ENCODE data around the gene CALHM4.
"Not testable (repeated sequence)": the region's sequence is repeated elsewhere in the genome, so short reads cannot be mapped to it uniquely, and the experiment has no call there.

The CALHM4 gene

DNA sequence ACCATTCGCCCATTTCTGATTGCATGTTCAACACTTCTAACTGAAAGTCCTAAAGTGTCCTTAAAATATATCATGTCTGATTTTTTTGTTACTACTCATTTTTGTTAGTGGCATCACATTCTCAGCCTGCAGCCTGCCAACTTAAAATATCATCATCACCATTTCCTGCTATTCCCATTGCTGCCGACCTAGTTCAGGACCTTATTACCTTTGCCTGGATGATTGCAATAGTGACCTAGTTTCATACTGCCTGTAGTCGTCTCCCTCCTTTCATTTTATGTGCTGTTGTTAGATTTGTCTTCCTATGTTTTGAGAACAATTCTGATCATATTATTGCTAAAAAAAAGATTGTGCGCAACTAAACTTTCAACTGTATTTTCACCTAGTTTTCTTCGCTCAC lies 23.9 kb downstream of the CALHM4 start:
- DNase-seq (ENCODE audit: low read depth in 2 of 2): no peak

DNA sequence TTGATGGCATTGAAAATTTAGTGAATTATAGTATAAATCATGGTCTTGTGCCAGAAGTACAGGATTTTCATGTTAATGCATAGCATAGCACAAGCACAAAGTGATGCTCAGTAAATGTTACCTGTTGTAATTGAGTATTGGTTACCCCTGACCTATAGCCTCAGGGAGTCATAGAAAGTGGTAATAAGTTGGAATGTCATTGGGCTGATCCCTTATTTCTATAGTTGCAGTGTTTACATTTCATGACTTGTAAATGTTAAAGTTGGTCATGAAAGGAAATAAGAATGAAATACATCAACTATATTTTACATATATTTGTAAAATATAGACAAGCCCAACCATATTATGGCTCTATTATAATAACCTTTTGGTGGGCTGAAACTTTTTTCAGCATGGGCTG lies 24.8 kb downstream of the CALHM4 start:
- no peak for DNase-seq (ENCODE audit: low read depth in 2 of 2)

DNA sequence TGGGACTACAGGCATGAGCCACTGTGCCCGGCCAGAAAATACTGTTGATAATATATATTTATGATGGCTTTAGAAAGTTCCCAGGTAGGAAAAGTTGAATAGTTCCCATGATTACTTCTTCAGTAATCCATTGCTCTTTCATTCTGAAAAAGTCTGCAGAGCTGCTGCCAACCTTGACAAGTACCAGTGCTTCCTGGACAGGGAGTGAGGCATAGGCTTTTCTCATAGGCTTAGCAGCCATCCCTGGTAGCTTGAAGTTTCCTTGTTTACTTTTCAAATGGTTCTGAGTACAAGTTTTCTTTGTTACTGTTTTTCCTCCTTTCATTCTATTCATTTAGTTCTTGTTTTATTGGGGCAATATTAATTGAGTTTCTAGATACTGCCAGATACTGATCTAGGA lies 25.6 kb downstream of the CALHM4 start:
- no peak for DNase-seq (ENCODE audit: low read depth in 2 of 2)

DNA sequence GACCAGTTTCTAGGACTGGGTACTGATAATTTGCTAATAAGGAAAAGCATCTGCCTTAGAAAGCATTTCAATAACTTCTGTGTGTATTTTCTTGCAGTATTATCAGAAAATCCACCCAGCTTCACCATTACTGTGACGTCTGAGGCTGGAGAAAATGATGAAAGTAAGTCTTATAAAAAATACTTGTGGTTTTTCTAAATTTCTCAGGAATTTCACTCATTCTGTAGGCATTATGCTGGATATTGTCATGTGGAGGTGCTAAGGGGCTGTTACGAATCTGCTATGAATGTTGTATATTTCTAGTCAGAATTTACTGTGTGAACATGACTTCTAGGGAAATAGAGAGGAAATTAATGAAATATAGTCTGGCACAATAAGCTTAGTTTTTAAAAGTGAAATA lies 26.6 kb downstream of the CALHM4 start:
- no peak for DNase-seq (ENCODE audit: low read depth in 2 of 2)

DNA sequence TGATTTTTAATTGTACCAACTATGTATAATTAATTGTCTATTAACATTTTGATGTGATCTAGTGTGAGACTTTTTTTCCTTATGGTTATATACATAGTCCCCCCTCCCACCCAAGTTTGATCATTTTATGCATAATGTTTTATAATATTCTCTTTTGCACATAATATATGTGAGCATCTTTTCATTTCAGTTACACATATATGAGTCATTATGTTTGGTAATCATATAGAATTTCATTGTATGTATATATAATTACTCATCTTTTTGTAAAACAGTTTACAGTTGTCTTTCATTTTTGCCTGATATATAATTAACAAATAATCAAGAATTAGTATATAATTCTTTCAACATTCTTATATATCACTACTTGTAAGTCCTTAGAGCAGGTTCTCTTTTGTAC lies 32.7 kb downstream of the CALHM4 start:
- no peak for DNase-seq (ENCODE audit: low read depth in 2 of 2)

DNA sequence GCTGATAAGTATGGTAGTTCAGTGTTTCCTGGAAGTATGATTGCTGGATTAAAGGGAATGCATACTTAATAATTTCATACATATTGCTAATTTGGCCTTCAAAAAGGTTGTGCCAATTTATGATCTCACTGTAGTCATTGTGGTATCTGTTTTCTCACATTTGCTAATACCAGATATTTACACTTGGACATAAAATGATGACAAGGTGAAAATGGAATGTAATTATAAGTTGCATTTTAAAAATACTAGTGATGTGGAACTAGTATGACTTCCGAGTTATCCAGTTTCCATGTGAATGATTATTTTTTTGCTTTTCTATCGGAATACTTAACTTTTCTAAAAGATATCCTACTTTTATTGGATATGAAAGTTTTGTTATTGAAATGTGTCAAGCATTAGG lies 33.2 kb downstream of the CALHM4 start:
- no peak for DNase-seq (ENCODE audit: low read depth in 2 of 2)

DNA sequence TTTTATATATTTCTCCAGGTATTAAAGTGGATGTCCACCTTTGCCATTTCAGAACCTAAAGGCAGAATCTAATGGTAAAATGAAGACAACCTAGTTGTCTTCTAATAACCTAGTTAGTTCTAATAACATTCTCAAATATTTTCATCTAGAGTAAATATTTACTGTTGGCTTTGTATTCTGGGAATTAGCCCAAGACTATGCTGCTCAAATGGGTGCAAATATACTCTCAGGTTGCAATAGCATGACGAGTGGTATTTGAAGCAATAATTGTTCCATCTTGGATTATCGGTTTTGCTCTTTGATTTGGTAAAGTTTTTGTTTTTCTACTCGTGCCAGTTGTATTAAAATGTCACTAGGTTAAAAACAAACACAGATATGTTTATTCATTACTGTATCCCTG lies 41.7 kb downstream of the CALHM4 start:
- no peak for DNase-seq (ENCODE audit: low read depth in 2 of 2)

DNA sequence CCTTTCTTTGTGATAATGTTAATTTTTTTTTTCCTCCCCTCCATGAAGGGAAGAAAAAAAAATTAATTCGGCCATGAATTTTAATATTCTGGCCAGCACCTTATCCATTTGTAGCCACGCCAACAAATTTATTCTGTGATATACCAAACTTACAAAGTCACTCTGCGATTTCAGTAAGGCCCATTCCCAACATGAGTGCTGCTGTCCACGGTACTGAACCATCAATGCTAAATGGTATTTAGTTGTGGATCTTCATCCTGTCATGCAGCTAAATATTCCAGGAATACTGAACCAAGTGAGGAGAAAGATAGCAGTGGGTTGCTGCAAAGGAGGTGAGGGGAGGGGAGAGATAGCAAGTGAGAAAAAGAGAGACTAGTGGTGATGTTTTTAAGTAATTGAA lies 43.3 kb downstream of the CALHM4 start:
- no peak for DNase-seq (ENCODE audit: low read depth in 2 of 2)

DNA sequence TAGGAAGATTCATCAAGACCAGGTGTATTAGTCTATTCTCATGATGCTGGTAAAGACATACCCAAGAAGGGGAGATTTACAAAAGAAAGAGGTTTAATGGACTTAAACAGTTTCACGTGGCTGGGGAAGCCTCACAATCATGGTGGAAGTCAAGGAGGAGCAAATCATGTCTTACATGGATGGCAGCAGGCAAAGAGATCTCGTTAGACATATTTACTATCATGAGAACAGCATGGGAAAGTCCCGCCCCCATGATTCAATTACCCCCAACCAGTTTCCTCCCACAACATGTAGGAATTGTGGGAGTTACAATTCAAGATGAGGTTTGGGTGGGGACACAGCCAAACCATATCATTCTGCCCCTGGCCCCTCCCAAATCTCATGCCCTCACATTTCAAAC lies 50.4 kb downstream of the CALHM4 start:
- not testable (repeated sequence) for DNase-seq (ENCODE audit: low read depth in 2 of 2)

DNA sequence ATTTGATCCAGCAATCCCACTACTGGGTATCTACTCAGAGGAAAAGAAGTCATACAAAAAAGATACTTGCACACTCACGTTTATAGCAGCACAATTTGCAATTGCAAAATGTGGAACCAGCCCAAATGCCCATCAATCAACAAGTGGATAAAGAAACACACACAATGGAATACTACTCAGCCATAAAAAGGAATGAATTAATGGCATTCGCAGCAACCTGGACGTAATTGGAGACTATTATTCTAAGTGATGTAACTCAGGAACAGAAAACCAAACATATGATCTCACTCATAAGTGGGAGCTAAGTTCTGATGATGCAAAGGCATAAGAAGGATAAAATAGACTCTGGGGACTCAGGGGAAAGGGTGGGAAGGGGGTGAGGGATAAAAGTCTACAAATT lies 51.3 kb downstream of the CALHM4 start:
- not testable (repeated sequence) for DNase-seq (ENCODE audit: low read depth in 2 of 2)

DNA sequence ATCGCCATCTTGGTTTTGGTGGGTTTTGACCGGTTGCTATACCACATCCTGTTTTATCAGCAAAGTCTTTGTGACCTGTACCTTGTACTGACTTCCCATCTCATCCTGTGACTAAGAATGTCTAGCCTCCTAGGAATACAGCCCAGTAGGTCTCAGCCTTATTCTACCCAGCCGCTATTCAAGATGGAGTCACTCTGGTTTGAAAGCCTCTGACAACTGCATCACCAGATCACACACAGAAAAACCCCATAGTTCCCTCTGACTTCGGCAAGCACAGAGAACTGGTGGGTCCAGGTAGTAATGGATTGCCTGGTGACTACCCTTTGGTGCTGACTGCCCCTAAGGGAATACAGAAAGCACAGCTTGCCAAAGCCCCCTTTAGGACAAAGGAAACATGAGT lies 52.4 kb downstream of the CALHM4 start:
- DNase-seq (ENCODE audit: low read depth in 2 of 2): no peak
